Activated CD8-positive, alpha-beta memory T cell treated with anti-CD3 and anti-CD28 coated beads, Interleukin-2, amount 50 U/mL, for 24 hours (primary cell): ENCODE results near the gene MS4A7.

Experiments used
- DNase-seq: peaks from one replicate; pipeline ENCODE4 v3.0.0-alpha.2; 2020; ENCODE audit errors: extremely low read depth

Gene MS4A7

GRCh38 chr11:60371386-60371785, 6.9 kb upstream of the MS4A7 start:
- no peak for DNase-seq

- DNase-seq = no peak
These were observed 6.5 kb upstream of the MS4A7 start for GRCh38 chr11:60371854-60372253.

DNA sequence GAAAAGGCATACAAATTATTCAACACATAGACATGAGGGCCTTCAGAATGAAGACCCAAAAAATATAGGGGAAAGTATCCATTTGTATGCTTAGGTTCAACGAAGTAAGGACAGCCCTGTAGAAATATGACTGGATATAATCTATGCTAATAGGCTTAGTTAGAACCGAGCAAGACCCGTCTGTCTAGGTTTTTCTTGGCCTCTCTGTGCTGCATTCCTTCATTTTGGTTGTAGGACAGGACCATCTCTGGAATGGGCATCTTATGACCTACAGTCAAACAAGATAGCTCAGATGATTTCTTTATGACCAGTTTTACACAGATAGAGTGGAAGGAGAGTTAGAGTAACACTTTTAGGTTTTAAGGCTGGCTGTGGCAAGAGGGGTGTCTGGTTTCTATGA, 5.6 kb upstream of the MS4A7 start:
- DNase-seq = no peak

DNA sequence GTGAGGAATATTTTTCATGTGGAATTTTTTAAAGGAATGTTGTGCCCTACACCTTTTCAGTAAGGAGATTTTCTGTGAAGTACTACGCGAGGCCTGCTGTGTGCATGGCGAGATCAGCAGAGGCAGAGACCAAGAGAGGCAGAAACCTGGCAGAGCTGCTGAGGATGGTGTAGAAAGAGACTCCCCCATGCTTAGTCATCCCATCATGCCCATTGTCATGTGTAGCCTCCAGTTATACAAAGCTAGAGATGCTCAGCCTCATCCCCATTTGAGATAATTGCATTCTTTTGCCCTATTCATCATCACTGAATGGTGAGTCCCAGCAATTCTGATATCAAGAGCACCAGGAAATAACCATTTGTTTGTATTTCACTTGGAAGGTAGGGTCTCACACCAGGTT, 3.0 kb upstream of the MS4A7 start:
- DNase-seq = no peak

- no peak for DNase-seq
These were observed 1.7 kb upstream of the MS4A7 start for GRCh38 chr11:60376601-60377000.

GRCh38 chr11:60377401-60378136, 763 bp upstream of the MS4A7 start:
- DNase-seq = no peak

- DNase-seq = no peak
These were observed 11.1 kb downstream of the MS4A7 start for GRCh38 chr11:60389279-60389910.

DNA sequence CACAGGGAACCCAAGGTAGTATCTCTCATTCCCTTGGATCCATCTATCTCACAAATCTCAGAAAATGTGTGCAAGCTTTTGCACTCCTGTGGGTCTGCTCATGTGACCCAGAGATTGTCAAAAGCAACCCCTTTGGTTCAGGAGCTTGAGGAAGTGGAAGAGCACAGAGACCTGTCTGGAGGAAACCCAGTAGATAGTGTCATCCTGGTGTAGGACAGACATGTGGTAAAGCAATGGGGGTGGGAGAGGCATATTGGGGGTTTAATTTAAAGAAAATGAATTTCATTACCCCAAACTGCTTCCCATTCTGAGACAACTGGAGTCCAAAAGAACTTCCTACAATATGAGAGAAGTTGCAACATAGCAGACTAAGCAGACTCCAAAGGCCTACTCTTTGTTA, 12.1 kb downstream of the MS4A7 start:
- DNase-seq = no peak

DNA sequence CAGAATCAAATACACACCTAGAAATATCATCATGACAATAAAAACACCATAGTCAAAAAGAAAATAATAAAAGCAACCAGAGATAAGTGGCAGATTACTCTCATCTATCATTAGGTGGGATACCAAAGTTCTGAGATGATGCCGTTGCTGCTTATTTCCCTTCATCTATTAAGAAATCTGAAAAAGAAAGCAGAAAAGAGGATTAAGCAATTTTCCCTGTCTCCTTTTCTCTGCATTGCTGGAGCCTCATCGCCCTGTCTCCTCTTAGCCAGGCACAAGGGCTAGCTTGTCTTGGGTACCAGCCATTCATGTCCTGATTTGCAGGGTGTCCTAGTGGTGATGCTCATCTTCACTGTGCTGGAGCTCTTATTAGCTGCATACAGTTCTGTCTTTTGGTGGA, 14.0 kb downstream of the MS4A7 start:
- no peak for DNase-seq

DNA sequence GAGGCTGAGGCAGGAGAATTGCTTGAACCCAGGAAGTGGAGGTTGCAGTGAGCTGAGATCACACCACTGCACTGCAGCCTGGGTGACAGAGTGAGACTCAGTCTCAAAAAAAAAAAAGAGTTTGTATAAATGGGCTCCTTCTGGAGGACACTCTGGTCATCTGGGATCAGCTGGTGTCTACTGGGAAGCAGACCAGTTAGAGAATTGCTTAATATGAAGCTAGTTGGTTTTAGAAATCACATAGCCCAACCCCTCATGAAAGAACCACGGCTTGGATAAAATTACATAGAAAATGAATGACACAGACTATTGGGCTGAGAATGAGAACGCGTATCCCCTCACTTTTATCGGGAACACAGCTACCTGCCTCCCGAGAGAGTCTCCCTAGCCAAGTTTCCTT, 14.7 kb downstream of the MS4A7 start:
- no peak for DNase-seq

GRCh38 chr11:60394666-60395380, 16.5 kb downstream of the MS4A7 start:
- DNase-seq = no peak

- DNase-seq = no peak
These were observed 18.1 kb downstream of the MS4A7 start, which contains the start of gene MS4A14 for GRCh38 chr11:60396382-60396781. Gene MS4A14, plus strand, starts transcription at chr11:60396459. Its CDS starts 120 bp downstream, at chr11:60396579.

- no peak for DNase-seq
These were observed 18.5 kb downstream of the MS4A7 start for GRCh38 chr11:60396799-60397198.

DNA sequence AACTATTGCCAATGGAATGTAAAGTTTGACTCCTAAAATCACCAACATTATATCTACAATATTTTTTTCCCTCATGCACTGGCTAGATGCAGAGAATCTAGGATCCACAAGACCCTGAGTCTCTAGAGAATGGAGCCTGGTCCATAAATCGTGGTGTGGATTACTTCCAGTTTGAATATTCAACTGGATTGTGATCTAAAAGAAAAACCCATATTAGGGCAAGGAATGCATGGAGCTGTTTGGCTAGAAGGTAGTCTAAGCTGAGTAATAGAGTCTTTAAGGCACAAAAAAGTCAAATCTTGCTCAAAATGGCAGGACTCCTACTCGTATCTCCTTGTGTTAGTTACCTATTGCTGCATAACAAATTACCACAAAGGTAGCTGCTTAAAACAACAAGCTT, 41.7 kb downstream of the MS4A7 start:
- no peak for DNase-seq

- no peak for DNase-seq
These were observed 44.3 kb downstream of the MS4A7 start for GRCh38 chr11:60422609-60423008.

GRCh38 chr11:60428517-60428916, 50.2 kb downstream of the MS4A7 start:
- no peak for DNase-seq

DNA sequence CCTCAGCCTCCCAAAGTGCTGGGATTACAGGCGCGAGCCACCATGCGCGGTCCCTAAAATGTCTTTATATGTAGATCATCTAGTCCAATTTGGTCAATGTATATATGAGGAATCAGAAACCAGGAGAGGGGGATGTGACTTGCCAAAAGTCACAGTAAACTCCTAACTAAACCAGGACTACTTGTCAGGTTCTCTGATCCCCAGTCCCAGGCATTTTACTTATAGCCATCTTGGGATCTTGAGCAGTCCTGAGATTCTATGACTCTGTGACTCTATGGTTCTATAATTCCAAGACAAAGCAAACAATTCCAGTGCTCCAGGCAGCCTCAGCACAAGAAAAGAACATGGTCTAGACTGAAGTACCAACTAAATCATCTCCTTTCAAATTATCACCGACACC, 50.9 kb downstream of the MS4A7 start, which contains the start of gene MS4A5:
Gene MS4A5 (plus strand): TSS at position 301 of the 400 bp plus-strand sequence. CDS start 103 bp downstream, outside the sequence.
- no peak for DNase-seq

- DNase-seq = no peak
These were observed 52.9 kb downstream of the MS4A7 start for GRCh38 chr11:60431251-60431650.

GRCh38 chr11:60433401-60433800, 55.1 kb downstream of the MS4A7 start:
- DNase-seq = no peak
